HG03521 (cell line): ENCODE measurements around the gene DRC3.

Experiments used
- ATAC-seq: cut with Tn5 transposase; IDR thresholded peaks from one replicate; pipeline ENCODE4 v1.9.1; 2021; ENCODE audit warnings: mild to moderate bottlenecking, moderate library complexity; ENCODE audit not compliant: unreplicated experiment

Gene DRC3

GRCh38 chr17:17964710-17965109 lies 8.0 kb upstream of the DRC3 start:
- no peak for ATAC-seq

- no peak for ATAC-seq
Observed at GRCh38 chr17:17965152-17965721, 7.4 kb upstream of the DRC3 start.

GRCh38 chr17:17966399-17966798 lies 6.3 kb upstream of the DRC3 start:
- no peak for ATAC-seq

- ATAC-seq, result no peak
Observed at GRCh38 chr17:17970699-17971430, 1.8 kb upstream of the DRC3 start.

GRCh38 chr17:17971431-17972125 lies 1.1 kb upstream of the DRC3 start:
- ATAC-seq, result no peak

GRCh38 chr17:17972952-17973254 lies 241 bp downstream of the DRC3 start:
- no peak for ATAC-seq

- no peak for ATAC-seq
Observed at GRCh38 chr17:17975436-17975835, 2.8 kb downstream of the DRC3 start.

- ATAC-seq, result no peak
Observed at GRCh38 chr17:17976931-17977570, 4.4 kb downstream of the DRC3 start.

- ATAC-seq, result no peak
Observed at GRCh38 chr17:17978481-17979424, 6.1 kb downstream of the DRC3 start.

- ATAC-seq, result no peak
Observed at GRCh38 chr17:17979778-17980177, 7.1 kb downstream of the DRC3 start.

- no peak for ATAC-seq
Observed at GRCh38 chr17:17981330-17981729, 8.7 kb downstream of the DRC3 start.

- ATAC-seq, result no peak
Observed at GRCh38 chr17:17982801-17983200, 10.1 kb downstream of the DRC3 start.

GRCh38 chr17:17983376-17983775 lies 10.7 kb downstream of the DRC3 start:
- ATAC-seq, result no peak

GRCh38 chr17:17983776-17984175 lies 11.1 kb downstream of the DRC3 start:
- no peak for ATAC-seq

- ATAC-seq, result no peak
Observed at GRCh38 chr17:17985153-17985552, 12.5 kb downstream of the DRC3 start.

GRCh38 chr17:17985555-17985954 lies 12.9 kb downstream of the DRC3 start:
- ATAC-seq, result no peak

- ATAC-seq, result no peak
Observed at GRCh38 chr17:17987187-17987896, 14.7 kb downstream of the DRC3 start.

GRCh38 chr17:17987901-17988300 lies 15.2 kb downstream of the DRC3 start:
- no peak for ATAC-seq

GRCh38 chr17:17988427-17988945 lies 15.8 kb downstream of the DRC3 start:
- ATAC-seq, result no peak

GRCh38 chr17:17989081-17989480 lies 16.4 kb downstream of the DRC3 start:
- no peak for ATAC-seq
